Endothelial cell of umbilical vein (primary cell): ENCODE measurements around the gene LRP10. TPM values are rescaled to one million over a fixed set of nuclear protein-coding genes. Genes with fewer than 3 reads are reported as not detected.

Source experiments
- BruUV-seq: library from RNA; stranded (reverse); fragments of 400-500 nt; replicated peaks from 2 replicates; lab custom pipeline; 2021; lab: Mats Ljungman, UMichigan
- CTCF ChIA-PET: fragments of 300-600, 350-600 bp; sonication (Branson Sonifier 250); formaldehyde crosslinking; loops from one replicate; lab custom pipeline; 2021; ENCODE audit warnings: antibody characterized with exemption, inconsistent platforms; lab: Charles Lee
- POLR2A ChIA-PET: fragments of 300-600, 350-600 bp; sonication (Branson Sonifier 250); formaldehyde crosslinking; loops from one replicate; lab custom pipeline; 2021; ENCODE audit warnings: antibody characterized with exemption, inconsistent platforms; lab: Charles Lee
- DNase-seq: peaks from one replicate; pipeline ENCODE4 v3.0.0-alpha.2; 2011; ENCODE audit warnings: low read depth, low spot score
- FAIRE-seq: peaks from 2 replicates; lab custom pipeline; 2011; peaks lifted over from hg19 to GRCh38; lab: Jason Lieb, UNC
- H2AFZ ChIP-seq: 2 replicates; pipeline ENCODE4 v1.6.0; 2012; ENCODE audit warnings: low read depth, low read length, control low read depth, inconsistent platforms
- H3K27ac ChIP-seq: 2 replicates; pipeline ENCODE4 v1.5.1; 2011; ENCODE audit warnings: low read depth, mild to moderate bottlenecking, control low read depth, low read length, moderate library complexity; ENCODE audit not compliant: insufficient read depth
- H3K27me3 ChIP-seq, 2 experiments: 2 replicates each; pipeline versions ENCODE4 v1.6.0 to v1.6.1; 2011; ENCODE audit warnings: low read length in 2 of 2, mixed read lengths in 1 of 2; ENCODE audit not compliant: control insufficient read depth in 2 of 2, insufficient read depth in 2 of 2
- H3K36me3 ChIP-seq, 2 experiments: 2 replicates in 1 of 2; 3 replicates in 1 of 2; pipeline ENCODE4 v1.5.1; 2011; ENCODE audit warnings: low read length in 2 of 2, mild to moderate bottlenecking in 1 of 2, moderate library complexity in 1 of 2; ENCODE audit not compliant: control insufficient read depth in 2 of 2, insufficient read depth in 2 of 2; ENCODE audit errors: extremely low read depth in 1 of 2
- H3K4me1 ChIP-seq: 3 replicates; pipeline ENCODE4 v1.5.1; 2011; ENCODE audit warnings: mild to moderate bottlenecking, low read length; ENCODE audit not compliant: control insufficient read depth, insufficient read depth; ENCODE audit errors: extremely low read depth
- H3K4me2 ChIP-seq: 2 replicates; pipeline ENCODE4 v1.6.1; 2011; ENCODE audit warnings: low read length, control low read depth, mixed read lengths; ENCODE audit not compliant: insufficient read depth
- H3K4me3 ChIP-seq, 3 experiments: fragments of 200-600 bp in 1 of 3; sonication (generic), shearing (Covaris generic) in 1 of 3; replicated peaks in 1 of 3; 2 replicates each; pipeline ENCODE4 v1.5.1; 2011 to 2016; ENCODE audit warnings: control low read depth in 3 of 3, low read length in 3 of 3, mild to moderate bottlenecking in 2 of 3, inconsistent platforms in 1 of 3, low read depth in 1 of 3, moderate library complexity in 1 of 3; ENCODE audit not compliant: insufficient read depth in 1 of 3
- H3K79me2 ChIP-seq: 2 replicates; pipeline ENCODE4 v1.6.0; 2012; ENCODE audit warnings: low read length, inconsistent platforms; ENCODE audit not compliant: control insufficient read depth, insufficient read depth
- H3K9ac ChIP-seq: replicated peaks from 2 replicates; pipeline ENCODE3; 2011; ENCODE audit warnings: low read length, control low read depth; ENCODE audit not compliant: insufficient read depth; ENCODE audit errors: extremely low read depth
- H3K9me1 ChIP-seq: replicated peaks from 3 replicates; pipeline ENCODE4 v1.6.0; 2011; ENCODE audit warnings: mild to moderate bottlenecking, low read length; ENCODE audit not compliant: control insufficient read depth, insufficient read depth; ENCODE audit errors: extremely low read depth
- H3K9me3 ChIP-seq: replicated peaks from 2 replicates; pipeline ENCODE4 v1.5.1; 2012; ENCODE audit warnings: low read length, inconsistent platforms; ENCODE audit not compliant: control insufficient read depth, insufficient read depth
- H4K20me1 ChIP-seq: replicated peaks from 2 replicates; pipeline ENCODE3; 2011; ENCODE audit warnings: mild to moderate bottlenecking, low read length; ENCODE audit not compliant: control insufficient read depth, insufficient read depth; ENCODE audit errors: extremely low read depth
- EZH2 ChIP-seq: IDR thresholded peaks from 2 replicates; pipeline ENCODE4 v1.6.1; 2012; ENCODE audit warnings: borderline replicate concordance, low read depth, mild to moderate bottlenecking, moderate library complexity, low read length, inconsistent platforms; ENCODE audit not compliant: severe bottlenecking
- FOS ChIP-seq: IDR thresholded peaks from 2 replicates; pipeline ENCODE4 v1.6.1; 2011; ENCODE audit warnings: mild to moderate bottlenecking, low read length, moderate library complexity, borderline replicate concordance; ENCODE audit not compliant: insufficient read depth
- GATA2 ChIP-seq: IDR thresholded peaks from 2 replicates; pipeline ENCODE4 v1.7.0; 2011; ENCODE audit warnings: low read depth, mild to moderate bottlenecking, moderate library complexity, mixed read lengths, low read length; ENCODE audit not compliant: insufficient read length, insufficient read depth
- JUN ChIP-seq: IDR thresholded peaks from 2 replicates; pipeline ENCODE4 v1.6.1; 2011; ENCODE audit warnings: borderline replicate concordance, low read depth; ENCODE audit not compliant: insufficient read length, insufficient read depth
- MAX ChIP-seq: IDR thresholded peaks from 2 replicates; pipeline ENCODE4 v1.6.1; 2011; ENCODE audit not compliant: insufficient read depth, insufficient read length
- MYC ChIP-seq: IDR thresholded peaks from one replicate; pipeline ENCODE4 v1.6.1; 2011; ENCODE audit warnings: mild to moderate bottlenecking, low read depth, low read length
- POLR2A ChIP-seq: IDR thresholded peaks from 2 replicates; pipeline ENCODE4 v1.6.1; 2012; ENCODE audit warnings: low read depth, mild to moderate bottlenecking, control low read depth, low read length
- POLR2AphosphoS5 ChIP-seq: IDR thresholded peaks from 2 replicates; pipeline ENCODE4 v1.6.1; 2012; ENCODE audit warnings: low read depth, mild to moderate bottlenecking, control low read depth, low read length, moderate library complexity; ENCODE audit not compliant: insufficient read depth
- dilution Hi-C: fragments of 300-500 bp; cut with MboI; formaldehyde crosslinking; loops from one replicate; pipeline ENCODE4 v1.15.0; 2019; ENCODE audit warnings: low sequenced_read_pairs; ENCODE audit not compliant: extremely low pct_ligation_motif_present
- intact Hi-C: fragments of 100-400 bp; cut with micrococcal nuclease; formaldehyde crosslinking; loops from one replicate; pipeline ENCODE4 v1.10.0; 2022
- polyA plus RNA-seq, 4 experiments: library from polyadenylated mRNA; depleted of rRNA in 3 of 4; stranded (reverse) in 3 of 4; unstranded in 1 of 4; fragments of >200 nt; gene quantifications; 2 replicates each; pipeline versions ENCODE4 v1.2.1 to v1.2.3, GENCODE V29; 2011 to 2012; ENCODE audit warnings: missing spikeins in 1 of 4
- total RNA-seq: library from RNA; stranded (reverse); gene quantifications from 2 replicates; pipeline ENCODE4 v1.2.3, GENCODE V29; 2021
- TF ChIP-seq, protein P1 (sequence below), 2 donors: IDR thresholded peaks; 1 replicate in 1 of 2; 2 replicates in 1 of 2; pipeline ENCODE4 v1.5.1; 2011; ENCODE audit warnings: low read length in 2 of 2, mild to moderate bottlenecking in 2 of 2, moderate library complexity in 2 of 2, control low read depth in 1 of 2, inconsistent platforms in 1 of 2, low read depth in 1 of 2; ENCODE audit not compliant: insufficient read depth in 1 of 2; ENCODE audit errors: extremely low read depth in 1 of 2

LRP10 gene
- total and polyA plus RNA-seq, 2 donors (not counting 3 experiments of a cell fraction or from before 2014, with no cell fraction given) = 123 to 157 TPM

- CTCF ChIA-PET = no interaction called here
- H3K4me1 ChIP-seq = peaks cover 12% of the 10 kb centered on the region
- H2AFZ ChIP-seq = no peak overlapping the region
- H3K36me3 ChIP-seq = peaks cover 6 to 29% of the 10 kb centered on the region in 2 experiments
- no peak for FAIRE-seq
- H3K9me3 ChIP-seq = no peaks in the 10 kb centered on the region
- POLR2A ChIA-PET = no interaction called here
- H3K9ac ChIP-seq = no peak overlapping the region
- no peaks in the 10 kb centered on the region for H3K27me3 ChIP-seq
- intact Hi-C loops = no loop called here
- no peaks in the 10 kb centered on the region for H4K20me1 ChIP-seq
- no peak for DNase-seq
- H3K27ac ChIP-seq = no peak overlapping the region
- dilution Hi-C loops = no loop called here
- no peak for TF ChIP-seq MYC
- TF ChIP-seq MAX = no peak
- no peak for TF ChIP-seq EZH2
- TF ChIP-seq FOS = no peak
- no peak for TF ChIP-seq POLR2AphosphoS5
- TF ChIP-seq, protein P1, sequence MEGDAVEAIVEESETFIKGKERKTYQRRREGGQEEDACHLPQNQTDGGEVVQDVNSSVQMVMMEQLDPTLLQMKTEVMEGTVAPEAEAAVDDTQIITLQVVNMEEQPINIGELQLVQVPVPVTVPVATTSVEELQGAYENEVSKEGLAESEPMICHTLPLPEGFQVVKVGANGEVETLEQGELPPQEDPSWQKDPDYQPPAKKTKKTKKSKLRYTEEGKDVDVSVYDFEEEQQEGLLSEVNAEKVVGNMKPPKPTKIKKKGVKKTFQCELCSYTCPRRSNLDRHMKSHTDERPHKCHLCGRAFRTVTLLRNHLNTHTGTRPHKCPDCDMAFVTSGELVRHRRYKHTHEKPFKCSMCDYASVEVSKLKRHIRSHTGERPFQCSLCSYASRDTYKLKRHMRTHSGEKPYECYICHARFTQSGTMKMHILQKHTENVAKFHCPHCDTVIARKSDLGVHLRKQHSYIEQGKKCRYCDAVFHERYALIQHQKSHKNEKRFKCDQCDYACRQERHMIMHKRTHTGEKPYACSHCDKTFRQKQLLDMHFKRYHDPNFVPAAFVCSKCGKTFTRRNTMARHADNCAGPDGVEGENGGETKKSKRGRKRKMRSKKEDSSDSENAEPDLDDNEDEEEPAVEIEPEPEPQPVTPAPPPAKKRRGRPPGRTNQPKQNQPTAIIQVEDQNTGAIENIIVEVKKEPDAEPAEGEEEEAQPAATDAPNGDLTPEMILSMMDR (IDR thresholded peaks at IDR 0.05; ENCODE audit: extremely low read depth in 1 of 2, insufficient read depth in 1 of 2, low read depth in 1 of 2, low read length in 2 of 2) = no peak
- TF ChIP-seq POLR2A = no peak
- no peak for TF ChIP-seq GATA2
- no peak for TF ChIP-seq JUN
- H3K79me2 ChIP-seq = peaks cover 12% of the 10 kb centered on the region
- no TSS peak for BruUV-seq
- no peak overlapping the region for H3K4me3 ChIP-seq
- no peaks in the 10 kb centered on the region for H3K9me1 ChIP-seq
- no peak overlapping the region for H3K4me2 ChIP-seq
Measured at GRCh38 chr14:22922294-22922693, 50.8 kb downstream of the LRP10 start.
